Measurements from ENCODE around the gene PMEL.

- TF ChIP-seq POLR2A (IDR thresholded peaks at IDR 0.05) (no peak), CTCF (IDR thresholded peaks at IDR 0.05 in 4 of 5, conservative IDR thresholded peaks at IDR 0.05 in 1 of 5) (no peak)
Measured at GRCh38 chr12:55942577-55943136, 23.2 kb downstream of the PMEL start.

All from gastrocnemius medialis (tissue), 4 donors.